MM.1S (cell line): ENCODE measurements around the gene EFNA3.

ENCODE experiments used
- CTCF ChIP-seq: fragments of 300-600 bp; sonication (generic); IDR thresholded peaks from 2 replicates; pipeline ENCODE4 v1.5.1; 2016; ENCODE audit warnings: antibody characterized with exemption, low read length, mixed read lengths
- EZH2 ChIP-seq: fragments of 300-600 bp; sonication (generic); optimal IDR thresholded peaks from 2 replicates; pipeline ENCODE3; 2017; ENCODE audit warnings: low read depth, mild to moderate bottlenecking, antibody characterized with exemption, low read length, mixed read lengths
- EZH2phosphoT487 ChIP-seq: fragments of 300-600 bp; sonication (generic); IDR thresholded peaks from 2 replicates; pipeline ENCODE4 v1.6.1; 2018; ENCODE audit warnings: antibody characterized with exemption, low read length

GRCh38 chr1:155070721-155071569, 7.7 kb upstream of the EFNA3 start:
- TF ChIP-seq CTCF = peak; percentile 47
- no peak for TF ChIP-seq EZH2
- no peak for TF ChIP-seq EZH2phosphoT487
